Adrenal gland (tissue), 12 donors: Measurements from ENCODE around the gene MT1A. TPM values are rescaled to one million over a fixed set of nuclear protein-coding genes. Genes with fewer than 3 reads are reported as not detected.
A peak's percentile ranks its signal among the peaks of the same experiment; 100 is the strongest.

ENCODE experiments used
- DNase-seq, 7 donors: peaks; one replicate each; pipeline ENCODE4 v3.0.0-alpha.2; 2019 to 2020
- H3K27ac ChIP-seq, 5 donors: fragments of 200-600 bp; sonication (generic) in 4 of 5; 1 replicate in 3 of 5; 2 replicates in 2 of 5; pipeline versions ENCODE4 v1.5.1 to v1.8.0; 2016 to 2020; ENCODE audit warnings: mild to moderate bottlenecking in 1 of 5
- H3K27me3 ChIP-seq: fragments of 200-600 bp; 2 replicates; pipeline ENCODE4 v1.8.0; 2021
- H3K36me3 ChIP-seq, 2 donors: fragments of 200-600 bp; replicated peaks in 1 of 2; 1 replicate in 1 of 2; 2 replicates in 1 of 2; pipeline versions ENCODE4 v1.5.1 to v1.8.0; 2018 to 2022
- H3K4me1 ChIP-seq, 2 donors: fragments of 200-600 bp; replicated peaks in 1 of 2; 1 replicate in 1 of 2; 2 replicates in 1 of 2; pipeline versions ENCODE4 v1.5.1 to v1.8.0; 2018 to 2021
- H3K4me3 ChIP-seq, 4 donors: fragments of 200-600 bp; sonication (generic) in 3 of 4; one replicate each; pipeline ENCODE4 v1.5.1; 2016 to 2018
- H3K9me3 ChIP-seq, 3 donors: fragments of 200-600 bp; sonication (generic) in 1 of 3; replicated peaks in 1 of 3; 1 replicate in 2 of 3; 2 replicates in 1 of 3; pipeline versions ENCODE4 v1.5.1 to v1.8.0; 2016 to 2021
- POLR2A ChIP-seq, 2 donors: fragments of 450-650 bp; IDR thresholded peaks; one replicate each; pipeline ENCODE4 v1.6.1; 2017; ENCODE audit warnings: antibody characterized with exemption in 2 of 2, mild to moderate bottlenecking in 2 of 2, moderate library complexity in 1 of 2
- WGBS, 4 donors: extraction: QIAGEN DNeasy Blood & Tissue Kit in 2 of 4; methylation state at CpG; one replicate each; pipeline versions ENCODE4 v1.1.5 to v1.1.7; 2013 to 2017; 5-methylcytosine and 5-hydroxymethylcytosine counted together
- intact Hi-C, 2 donors: fragments of 100-400 bp; cut with DNase I; formaldehyde crosslinking; loops; one replicate each; pipeline versions ENCODE4 v1.14.1 to v1.15.0; 2022 to 2023
- polyA plus RNA-seq, 3 donors: library from polyadenylated mRNA; stranded (reverse); fragments of 200-250 nt in 2 of 3; fragments of 350-450 nt in 1 of 3; fragmentation: Illumina TruSeq in 1 of 3; extraction: RNeasy Lipid Tissue Mini Kit (QIAGEN cat#74804) in 1 of 3; gene quantifications; one replicate each; pipeline ENCODE4 v1.2.3, GENCODE V29; 2013 to 2014
- total RNA-seq, 9 donors: library from RNA; depleted of rRNA in 4 of 9; stranded (reverse); fragments of >200 nt in 4 of 9; fragments of 120-200 nt in 1 of 9; fragmentation: NEBNext Ultra II Directional in 1 of 9; extraction: Animal tissue kit (Norgen Biotek cat#: 25700) in 1 of 9; gene quantifications; one replicate each; pipeline versions ENCODE4 v1.1.0 to v1.2.4, GENCODE V29; 2013 to 2023
- TF ChIP-seq, protein P1 (sequence below), 6 experiments: fragments of 450-650 bp in 4 of 6; fragments of 200-600 bp in 2 of 6; sonication (generic) in 1 of 6; IDR thresholded peaks; 1 replicate in 5 of 6; 2 replicates in 1 of 6; pipeline versions ENCODE4 v1.5.1 to v1.8.0; 2016 to 2021; ENCODE audit warnings: antibody characterized with exemption in 6 of 6, mild to moderate bottlenecking in 2 of 6, moderate library complexity in 1 of 6
- donor health status: healthy with polysubstance abuse.
- donor health status: Bipolar disorder and iron deficiency.
- donor health status: DM: yes; HTN: yes; CAD: no.
- donor health status: DM: no; HTN: no; CAD: no.
- donor health status: DM: no; HTN: no; CAD: no.
- donor health status: DM: yes; HTN: yes; CAD: no.

The MT1A gene
- total and polyA plus RNA-seq, 12 donors, result 6.9 to 273 (median 19.4) TPM; not detected in 1

DNA sequence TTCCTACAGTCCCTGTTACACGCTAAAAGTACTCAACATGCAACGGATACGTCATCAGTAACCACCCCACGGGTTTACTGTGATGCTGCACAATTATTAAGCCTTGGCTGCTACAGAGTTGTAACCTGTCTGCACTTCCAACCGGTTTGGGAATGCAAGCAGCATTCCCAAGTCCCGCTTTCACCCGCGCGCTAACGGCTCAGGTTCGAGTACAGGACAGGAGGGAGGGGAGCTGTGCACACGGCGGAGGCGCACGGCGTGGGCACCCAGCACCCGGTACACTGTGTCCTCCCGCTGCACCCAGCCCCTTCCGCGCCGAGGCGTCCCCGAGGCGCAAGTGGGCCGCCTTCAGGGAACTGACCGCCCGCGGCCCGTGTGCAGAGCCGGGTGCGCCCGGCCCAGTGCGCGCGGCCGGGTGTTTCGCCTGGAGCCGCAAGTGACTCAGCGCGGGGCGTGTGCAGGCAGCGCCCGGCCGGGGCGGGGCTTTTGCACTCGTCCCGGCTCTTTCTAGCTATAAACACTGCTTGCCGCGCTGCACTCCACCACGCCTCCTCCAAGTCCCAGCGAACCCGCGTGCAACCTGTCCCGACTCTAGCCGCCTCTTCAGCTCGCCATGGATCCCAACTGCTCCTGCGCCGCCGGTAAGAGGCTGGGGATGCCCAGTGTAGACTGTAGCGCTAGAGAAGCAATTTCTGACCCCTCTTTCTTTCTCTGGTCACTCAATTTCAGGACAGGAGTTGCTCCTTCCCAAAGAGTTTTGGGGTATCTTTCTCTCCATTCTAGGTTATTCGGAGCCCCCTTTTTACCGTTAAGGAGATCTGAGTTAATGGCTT is 30.2 kb upstream of the MT1A start, which contains the start of gene MT2A:
Gene MT2A, plus strand, starts transcription at position 542 of the 833 bp plus-strand sequence. Its CDS starts 72 bp downstream, at position 614.
- H3K27me3 ChIP-seq, result no peaks in the 10 kb centered on the region
- H3K27ac ChIP-seq, result peak within 1 kb of the TSS; percentile 90 to 100 (median 99)
- intact Hi-C loops, result loop anchor here in 1 of 2 donors (10.0 kb wide), 1 partner anchor 97 kb away; no protein-coding TSS in a partner anchor
- H3K4me1 ChIP-seq, result peaks cover 49 to 55% of the 10 kb centered on the region in 2 donors
- H3K9me3 ChIP-seq, result no peaks in the 10 kb centered on the region
- DNase-seq, result peak; percentile 95 to 98 (median 97)
- TF ChIP-seq, protein P1, sequence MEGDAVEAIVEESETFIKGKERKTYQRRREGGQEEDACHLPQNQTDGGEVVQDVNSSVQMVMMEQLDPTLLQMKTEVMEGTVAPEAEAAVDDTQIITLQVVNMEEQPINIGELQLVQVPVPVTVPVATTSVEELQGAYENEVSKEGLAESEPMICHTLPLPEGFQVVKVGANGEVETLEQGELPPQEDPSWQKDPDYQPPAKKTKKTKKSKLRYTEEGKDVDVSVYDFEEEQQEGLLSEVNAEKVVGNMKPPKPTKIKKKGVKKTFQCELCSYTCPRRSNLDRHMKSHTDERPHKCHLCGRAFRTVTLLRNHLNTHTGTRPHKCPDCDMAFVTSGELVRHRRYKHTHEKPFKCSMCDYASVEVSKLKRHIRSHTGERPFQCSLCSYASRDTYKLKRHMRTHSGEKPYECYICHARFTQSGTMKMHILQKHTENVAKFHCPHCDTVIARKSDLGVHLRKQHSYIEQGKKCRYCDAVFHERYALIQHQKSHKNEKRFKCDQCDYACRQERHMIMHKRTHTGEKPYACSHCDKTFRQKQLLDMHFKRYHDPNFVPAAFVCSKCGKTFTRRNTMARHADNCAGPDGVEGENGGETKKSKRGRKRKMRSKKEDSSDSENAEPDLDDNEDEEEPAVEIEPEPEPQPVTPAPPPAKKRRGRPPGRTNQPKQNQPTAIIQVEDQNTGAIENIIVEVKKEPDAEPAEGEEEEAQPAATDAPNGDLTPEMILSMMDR (IDR thresholded peaks at IDR 0.05), result no peak
- TF ChIP-seq POLR2A (IDR thresholded peaks at IDR 0.05), result peak; percentile 97 to 100
- no peaks in the 10 kb centered on the region for H3K36me3 ChIP-seq
- H3K4me3 ChIP-seq, result peak within 1 kb of the TSS; percentile 36 to 87 (median 54)
- 4 to 12% (median 4%) methylated on average over 22 to 62 of the region's 62 CpGs for WGBS, 4 donors

DNA sequence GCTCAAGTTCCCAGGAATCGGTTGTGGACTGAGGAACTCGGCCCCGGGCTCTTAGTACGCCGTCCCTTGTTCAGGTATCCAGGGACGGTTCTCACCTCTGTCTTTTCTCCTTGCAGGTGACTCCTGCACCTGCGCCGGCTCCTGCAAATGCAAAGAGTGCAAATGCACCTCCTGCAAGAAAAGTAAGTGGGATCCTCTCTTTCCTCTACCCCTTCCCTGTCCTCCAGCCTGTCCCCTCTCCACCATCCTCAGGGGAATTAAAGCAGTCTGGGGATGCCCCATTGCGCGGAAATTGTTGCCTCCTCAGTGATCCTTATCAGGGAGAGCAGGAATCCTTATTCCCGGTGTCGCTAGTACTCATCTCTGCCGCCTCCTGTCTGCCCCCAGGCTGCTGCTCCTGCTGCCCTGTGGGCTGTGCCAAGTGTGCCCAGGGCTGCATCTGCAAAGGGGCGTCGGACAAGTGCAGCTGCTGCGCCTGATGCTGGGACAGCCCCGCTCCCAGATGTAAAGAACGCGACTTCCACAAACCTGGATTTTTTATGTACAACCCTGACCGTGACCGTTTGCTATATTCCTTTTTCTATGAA is 29.5 kb upstream of the MT1A start:
- Histone ChIP-seq H3K27me3 (no peaks in the 10 kb centered on the region), H3K36me3 (no peaks in the 10 kb centered on the region), H3K9me3 (no peaks in the 10 kb centered on the region), H3K4me3 (peak overlapping the region; percentile 36 to 87 (median 54)), H3K4me1 (peaks cover 49 to 55% of the 10 kb centered on the region in 2 donors), H3K27ac (peak overlapping the region; percentile 90 to 100 (median 98))
- 0% methylated on average over 21 of the region's 21 CpGs for WGBS, 4 donors
- TF ChIP-seq, protein P1 (IDR thresholded peaks at IDR 0.05), result no peak
- TF ChIP-seq POLR2A (IDR thresholded peaks at IDR 0.05), result no peak
- peak in 4 of 7 donors; percentile 35 to 47 (median 40) for DNase-seq
- intact Hi-C loops, result loop anchor here in 1 of 2 donors (10.0 kb wide), 1 partner anchor 96 kb away; no protein-coding TSS in a partner anchor

DNA sequence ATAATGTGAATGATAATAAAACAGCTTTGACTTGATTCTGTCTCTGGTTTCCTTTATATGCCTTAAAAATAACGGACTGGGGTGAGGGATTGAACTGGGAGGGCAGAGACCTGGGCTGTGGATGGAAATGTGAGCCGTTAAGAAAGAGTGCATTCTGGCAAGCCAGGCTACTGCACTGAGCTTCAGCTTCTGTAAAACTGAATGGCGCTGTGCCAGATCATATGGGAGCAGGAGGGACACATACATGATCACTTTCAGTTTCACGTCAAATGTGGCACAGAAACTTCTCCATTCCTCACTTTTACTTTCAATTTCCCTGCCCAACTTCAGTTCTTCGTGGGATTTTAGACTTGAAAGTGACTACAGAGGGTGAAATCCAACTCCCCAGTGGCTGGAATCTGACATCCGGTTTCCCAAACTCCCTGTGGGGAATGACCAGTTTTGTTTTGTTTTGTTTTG is 29.0 kb upstream of the MT1A start:
- Histone ChIP-seq H3K27ac (peak overlapping the region; percentile 90 to 100 (median 98)), H3K9me3 (no peaks in the 10 kb centered on the region), H3K36me3 (no peaks in the 10 kb centered on the region), H3K27me3 (no peaks in the 10 kb centered on the region), H3K4me3 (peak overlapping the region in 3 of 4 donors; percentile 36 to 62 (median 47)), H3K4me1 (peaks cover 49 to 55% of the 10 kb centered on the region in 2 donors)
- DNase-seq, result peak; percentile 76 to 88 (median 86)
- TF ChIP-seq, protein P1 (IDR thresholded peaks at IDR 0.05), result peak in 1 of 6 experiments; percentile 2
- TF ChIP-seq POLR2A (IDR thresholded peaks at IDR 0.05), result peak; percentile 4 to 73
- WGBS, 4 donors, result 0 to 2% (median 0%) methylated on average over 6 of the region's 6 CpGs
- intact Hi-C loops, result loop anchor here in 1 of 2 donors (10.0 kb wide), 1 partner anchor 95 kb away; no protein-coding TSS in a partner anchor
